ENCODE results near the gene PYROXD2.

DNA sequence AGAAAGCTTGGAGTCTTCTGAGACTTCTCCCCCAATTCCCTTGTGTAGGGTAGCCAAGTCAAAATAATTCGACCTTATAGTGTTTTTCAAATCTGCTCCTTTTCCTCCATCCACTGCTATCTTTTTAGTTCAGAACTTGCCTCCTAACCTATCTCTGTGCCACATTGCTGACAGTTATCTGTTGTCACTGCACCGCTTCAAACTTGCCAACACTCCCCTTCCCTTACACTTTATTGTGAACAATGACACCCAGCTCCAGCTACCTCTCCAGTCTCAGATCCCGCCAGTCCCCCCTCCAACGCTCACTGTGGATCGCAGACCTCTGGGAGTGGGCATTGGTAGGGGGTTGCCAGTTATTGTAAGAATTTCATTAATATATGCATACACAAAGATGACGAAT is 48.0 kb upstream of the PYROXD2 start:
- TF ChIP-seq, protein P1, sequence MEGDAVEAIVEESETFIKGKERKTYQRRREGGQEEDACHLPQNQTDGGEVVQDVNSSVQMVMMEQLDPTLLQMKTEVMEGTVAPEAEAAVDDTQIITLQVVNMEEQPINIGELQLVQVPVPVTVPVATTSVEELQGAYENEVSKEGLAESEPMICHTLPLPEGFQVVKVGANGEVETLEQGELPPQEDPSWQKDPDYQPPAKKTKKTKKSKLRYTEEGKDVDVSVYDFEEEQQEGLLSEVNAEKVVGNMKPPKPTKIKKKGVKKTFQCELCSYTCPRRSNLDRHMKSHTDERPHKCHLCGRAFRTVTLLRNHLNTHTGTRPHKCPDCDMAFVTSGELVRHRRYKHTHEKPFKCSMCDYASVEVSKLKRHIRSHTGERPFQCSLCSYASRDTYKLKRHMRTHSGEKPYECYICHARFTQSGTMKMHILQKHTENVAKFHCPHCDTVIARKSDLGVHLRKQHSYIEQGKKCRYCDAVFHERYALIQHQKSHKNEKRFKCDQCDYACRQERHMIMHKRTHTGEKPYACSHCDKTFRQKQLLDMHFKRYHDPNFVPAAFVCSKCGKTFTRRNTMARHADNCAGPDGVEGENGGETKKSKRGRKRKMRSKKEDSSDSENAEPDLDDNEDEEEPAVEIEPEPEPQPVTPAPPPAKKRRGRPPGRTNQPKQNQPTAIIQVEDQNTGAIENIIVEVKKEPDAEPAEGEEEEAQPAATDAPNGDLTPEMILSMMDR (IDR thresholded peaks at IDR 0.05) = no peak
- TF ChIP-seq POLR2A (IDR thresholded peaks at IDR 0.05) = no peak
- TF ChIP-seq EP300 (IDR thresholded peaks at IDR 0.05) = no peak
